ENCODE data around the gene GPNMB.
A peak's percentile ranks its signal among the peaks of the same experiment; 100 is the strongest.

- peak; percentile 11 for TF ChIP-seq POLR2A (IDR thresholded peaks at IDR 0.05)
- peak; percentile 57 for TF ChIP-seq POLR2AphosphoS5 (IDR thresholded peaks at IDR 0.05)
- TF ChIP-seq, protein P1, sequence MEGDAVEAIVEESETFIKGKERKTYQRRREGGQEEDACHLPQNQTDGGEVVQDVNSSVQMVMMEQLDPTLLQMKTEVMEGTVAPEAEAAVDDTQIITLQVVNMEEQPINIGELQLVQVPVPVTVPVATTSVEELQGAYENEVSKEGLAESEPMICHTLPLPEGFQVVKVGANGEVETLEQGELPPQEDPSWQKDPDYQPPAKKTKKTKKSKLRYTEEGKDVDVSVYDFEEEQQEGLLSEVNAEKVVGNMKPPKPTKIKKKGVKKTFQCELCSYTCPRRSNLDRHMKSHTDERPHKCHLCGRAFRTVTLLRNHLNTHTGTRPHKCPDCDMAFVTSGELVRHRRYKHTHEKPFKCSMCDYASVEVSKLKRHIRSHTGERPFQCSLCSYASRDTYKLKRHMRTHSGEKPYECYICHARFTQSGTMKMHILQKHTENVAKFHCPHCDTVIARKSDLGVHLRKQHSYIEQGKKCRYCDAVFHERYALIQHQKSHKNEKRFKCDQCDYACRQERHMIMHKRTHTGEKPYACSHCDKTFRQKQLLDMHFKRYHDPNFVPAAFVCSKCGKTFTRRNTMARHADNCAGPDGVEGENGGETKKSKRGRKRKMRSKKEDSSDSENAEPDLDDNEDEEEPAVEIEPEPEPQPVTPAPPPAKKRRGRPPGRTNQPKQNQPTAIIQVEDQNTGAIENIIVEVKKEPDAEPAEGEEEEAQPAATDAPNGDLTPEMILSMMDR (IDR thresholded peaks at IDR 0.05) = no peak
These were observed at the start of gene GPNMB for GRCh38 chr7:23246555-23246954.

Data from prostate gland (tissue), 2 donors.